LNCAP (cell line): ENCODE measurements around the gene DNAI4.

Experiments used
- CTCF ChIP-seq: fragments of 450-650 bp; IDR thresholded peaks from 2 replicates; pipeline ENCODE4 v1.5.1; 2017; ENCODE audit warnings: mild to moderate bottlenecking

DNAI4 gene, protein sequence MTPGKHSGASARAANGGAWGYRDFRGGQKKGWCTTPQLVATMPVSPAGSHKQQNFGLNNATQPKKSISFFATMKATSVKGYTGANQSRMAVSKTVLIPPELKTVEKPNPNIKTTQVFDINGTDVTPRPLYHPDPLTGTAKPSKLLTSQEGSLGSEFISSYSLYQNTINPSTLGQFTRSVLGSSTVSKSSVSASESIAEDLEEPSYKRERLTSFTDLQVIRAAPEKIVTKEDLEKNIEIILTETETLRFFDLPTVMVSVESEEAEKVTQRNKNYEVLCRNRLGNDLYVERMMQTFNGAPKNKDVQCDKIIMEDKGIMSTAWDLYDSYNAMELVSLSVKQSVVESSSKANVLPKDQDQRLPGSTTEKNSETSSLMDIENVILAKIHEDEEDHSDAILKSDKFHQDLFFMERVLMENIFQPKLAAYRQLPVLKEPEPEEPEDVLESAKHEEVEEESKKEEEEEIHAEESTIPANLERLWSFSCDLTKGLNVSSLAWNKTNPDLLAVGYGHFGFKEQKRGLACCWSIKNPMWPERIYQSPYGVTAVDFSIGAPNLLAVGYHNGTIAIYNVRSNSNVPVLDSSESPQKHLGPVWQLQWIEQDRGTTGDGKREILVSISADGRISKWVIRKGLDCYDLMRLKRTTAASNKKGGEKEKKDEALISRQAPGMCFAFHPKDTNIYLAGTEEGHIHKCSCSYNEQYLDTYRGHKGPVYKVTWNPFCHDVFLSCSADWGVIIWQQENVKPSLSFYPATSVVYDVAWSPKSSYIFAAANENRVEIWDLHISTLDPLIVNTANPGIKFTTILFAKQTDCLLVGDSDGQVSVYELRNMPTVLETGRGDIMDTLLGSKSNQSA

DNA sequence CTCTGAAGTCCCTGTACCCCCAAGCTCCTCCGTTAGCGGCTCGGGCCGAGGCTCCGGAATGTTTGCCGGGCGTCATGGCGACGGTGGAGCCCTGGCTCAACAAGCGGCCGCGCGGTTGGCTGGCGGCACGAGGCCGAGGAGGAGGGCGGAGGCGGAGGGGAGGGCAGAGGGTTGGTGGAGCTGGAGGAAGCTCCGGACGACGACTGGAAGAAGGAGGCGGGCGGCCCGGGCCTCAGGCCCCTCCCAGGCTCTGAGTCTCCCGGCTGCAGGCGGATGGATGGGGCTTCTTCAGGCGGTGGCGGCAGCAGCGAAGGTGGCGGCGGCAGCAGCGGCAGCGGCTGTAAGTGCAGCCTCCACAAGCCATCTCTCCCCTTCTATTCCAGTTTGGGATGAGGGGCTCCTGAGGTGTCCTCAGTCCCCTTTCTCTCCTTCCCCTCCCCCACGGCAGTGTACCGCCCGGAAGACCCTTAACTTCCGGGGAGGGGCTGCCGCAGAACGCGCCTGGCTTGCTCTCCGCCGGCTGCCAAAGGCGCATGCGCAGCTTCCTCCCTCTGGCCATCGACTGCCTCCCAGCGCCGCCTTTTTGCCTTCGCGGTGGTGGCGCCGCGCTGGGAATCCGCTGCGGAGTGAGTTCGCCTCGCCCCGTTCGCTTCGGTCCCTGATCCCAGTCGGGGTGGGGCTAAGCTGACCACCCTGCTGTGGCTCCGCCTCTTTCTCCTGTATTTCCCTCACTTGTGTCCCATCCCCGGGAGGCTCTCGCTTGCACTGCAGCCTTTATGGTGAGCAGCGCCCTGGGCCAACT lies at the start of gene DNAI4, which contains the start of gene MIER1:
Gene DNAI4, minus strand, starts transcription at position 101 of the 802 bp plus-strand sequence. Its CDS starts 25 bp downstream, at position 76.
Gene MIER1, plus strand, starts transcription at position 235 of the 802 bp plus-strand sequence. Its CDS starts 39 bp downstream, at position 274.
- no peak for TF ChIP-seq CTCF

- no peak for TF ChIP-seq CTCF
These were observed 43.9 kb upstream of the DNAI4 start for GRCh38 chr1:66968574-66968973.

DNA sequence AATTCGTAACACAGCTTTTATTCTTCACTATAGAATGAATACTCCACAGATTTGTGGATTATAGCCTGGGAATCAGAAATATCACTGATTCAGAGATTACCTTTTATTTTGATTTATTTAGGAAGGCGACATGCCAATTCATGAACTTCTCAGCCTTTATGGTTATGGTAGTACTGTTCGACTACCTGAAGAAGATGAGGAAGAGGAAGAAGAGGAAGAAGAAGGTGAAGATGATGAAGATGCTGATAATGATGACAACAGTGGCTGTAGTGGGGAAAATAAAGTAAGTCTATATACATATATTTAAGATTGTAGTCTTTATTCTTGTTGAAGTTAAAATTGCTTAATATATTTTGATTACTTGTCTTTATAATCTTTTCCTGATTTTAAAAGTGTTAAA lies 33.3 kb upstream of the DNAI4 start:
- no peak for TF ChIP-seq CTCF

DNA sequence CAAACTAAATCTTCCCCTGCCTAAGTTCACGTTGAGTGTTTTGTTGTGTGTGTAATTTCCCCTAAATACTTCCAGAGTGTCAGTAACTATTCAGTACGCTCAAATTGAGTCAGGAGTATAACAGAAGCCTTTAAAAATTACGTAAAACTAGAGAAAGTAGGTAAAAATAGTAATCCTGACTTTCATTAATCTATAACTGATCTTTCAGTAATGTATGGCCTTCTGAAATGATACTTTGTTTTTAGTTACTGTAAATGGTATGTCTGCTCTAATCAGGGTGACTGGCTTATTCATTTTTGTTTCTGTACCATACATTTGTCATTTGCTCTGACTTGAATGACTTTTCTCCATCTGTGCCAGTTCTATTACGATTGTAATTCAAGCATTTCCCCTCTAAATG lies 29.6 kb upstream of the DNAI4 start:
- no peak for TF ChIP-seq CTCF

DNA sequence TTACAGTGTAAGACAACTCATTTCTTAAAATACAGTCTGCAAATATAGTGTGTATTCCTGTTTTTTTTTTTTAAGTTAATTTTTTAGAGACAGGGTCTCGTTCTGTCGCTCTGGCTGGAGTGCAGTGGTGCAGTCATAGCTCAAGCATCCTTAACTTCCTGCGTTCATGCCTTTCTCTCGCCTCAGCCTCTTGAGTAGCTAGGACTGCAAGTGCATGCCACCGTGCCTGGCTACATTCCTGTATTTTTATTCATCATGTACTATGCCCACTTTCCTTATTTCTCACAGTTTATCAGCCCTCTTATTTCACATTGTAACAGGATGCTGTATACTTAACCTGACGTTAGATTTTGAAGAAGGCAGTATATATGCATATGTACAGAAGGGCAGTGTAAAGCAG lies 26.9 kb upstream of the DNAI4 start:
- TF ChIP-seq CTCF = no peak

GRCh38 chr1:66947267-66947666 lies 22.6 kb upstream of the DNAI4 start:
- no peak for TF ChIP-seq CTCF

DNA sequence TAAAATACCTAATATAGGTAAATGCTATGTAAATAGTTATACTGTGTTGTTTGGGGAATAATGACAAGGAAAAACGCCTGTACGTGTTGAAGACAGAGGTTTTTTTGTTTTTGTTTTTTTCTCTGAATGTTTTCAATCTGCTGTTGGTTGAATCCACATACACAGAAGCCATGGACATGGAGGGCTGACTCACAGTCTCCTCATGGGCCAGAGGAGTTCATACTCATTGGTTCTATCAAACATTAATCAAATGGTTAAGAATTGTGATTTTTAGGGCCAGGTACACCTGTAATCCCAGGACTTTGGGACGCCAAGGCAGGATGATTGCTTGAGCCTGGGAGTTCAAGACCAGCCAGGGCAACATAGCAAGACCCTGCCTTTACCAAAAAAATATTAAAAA lies 20.7 kb upstream of the DNAI4 start:
- TF ChIP-seq CTCF = no peak
